HG03280 (cell line): ENCODE measurements around the gene OLFM1.

Experiments used
- ATAC-seq: cut with Tn5 transposase; IDR thresholded peaks from one replicate; pipeline ENCODE4 v1.9.1; 2021; ENCODE audit warnings: mild to moderate bottlenecking, moderate library complexity; ENCODE audit not compliant: unreplicated experiment

Gene OLFM1

DNA sequence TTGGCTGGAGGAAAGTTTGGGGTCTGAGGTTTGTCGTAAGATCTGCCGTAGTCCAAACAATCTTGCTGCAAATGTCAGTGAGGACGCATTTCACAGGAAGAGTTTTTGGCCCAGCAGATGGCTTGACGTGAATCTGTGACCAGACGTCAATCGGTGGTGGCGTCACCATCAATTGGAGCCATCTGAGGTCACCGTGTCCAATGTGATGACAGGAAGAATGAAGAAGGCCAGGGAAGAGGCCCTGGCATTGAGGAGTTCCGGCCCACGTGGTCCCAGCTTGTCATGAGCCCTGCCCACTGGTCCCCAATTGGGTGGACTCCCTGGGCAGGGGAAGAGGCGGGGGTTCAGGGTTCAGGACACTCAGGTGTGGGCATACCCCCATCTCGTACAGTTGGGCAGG, 79.9 kb downstream of the OLFM1 start:
- ATAC-seq = no peak

DNA sequence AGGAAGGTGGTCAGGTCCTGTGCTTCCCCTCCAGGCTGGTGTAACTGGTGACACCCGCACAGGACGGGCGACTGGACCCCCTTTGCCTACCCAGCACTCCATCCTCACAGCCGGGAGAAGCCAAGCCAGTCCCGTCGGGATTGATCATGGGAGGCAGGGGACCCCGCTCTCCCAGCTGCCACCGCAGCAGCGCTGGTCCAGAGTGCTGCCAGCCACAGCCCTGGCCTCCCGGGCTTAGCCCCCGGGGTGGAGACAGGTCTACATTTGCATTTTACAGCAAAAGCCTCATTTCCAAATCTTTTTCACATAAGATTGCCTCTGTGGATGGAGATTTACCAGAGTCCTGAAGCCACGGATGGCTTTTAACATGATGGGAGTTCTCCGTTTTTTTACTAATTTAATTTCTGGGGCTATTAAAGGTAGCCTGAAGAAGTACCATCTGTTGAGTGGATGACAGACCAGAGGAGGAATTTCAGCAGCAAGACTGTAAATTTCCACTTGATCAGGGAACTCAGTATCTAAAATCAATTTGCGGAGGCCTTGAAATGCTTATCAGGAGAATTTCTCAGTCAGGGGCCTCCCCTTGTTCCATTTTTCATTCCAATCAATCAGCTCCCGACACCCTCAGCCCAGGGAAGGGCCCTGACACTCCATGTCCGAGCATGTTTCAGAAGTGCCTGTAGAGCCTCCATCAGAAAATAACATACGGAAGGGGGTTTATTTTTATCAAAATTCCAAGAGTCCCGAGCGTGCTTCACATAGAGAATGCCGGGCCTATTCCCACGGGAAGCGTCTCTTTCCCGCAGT, 80.6 kb downstream of the OLFM1 start:
- ATAC-seq = no peak

DNA sequence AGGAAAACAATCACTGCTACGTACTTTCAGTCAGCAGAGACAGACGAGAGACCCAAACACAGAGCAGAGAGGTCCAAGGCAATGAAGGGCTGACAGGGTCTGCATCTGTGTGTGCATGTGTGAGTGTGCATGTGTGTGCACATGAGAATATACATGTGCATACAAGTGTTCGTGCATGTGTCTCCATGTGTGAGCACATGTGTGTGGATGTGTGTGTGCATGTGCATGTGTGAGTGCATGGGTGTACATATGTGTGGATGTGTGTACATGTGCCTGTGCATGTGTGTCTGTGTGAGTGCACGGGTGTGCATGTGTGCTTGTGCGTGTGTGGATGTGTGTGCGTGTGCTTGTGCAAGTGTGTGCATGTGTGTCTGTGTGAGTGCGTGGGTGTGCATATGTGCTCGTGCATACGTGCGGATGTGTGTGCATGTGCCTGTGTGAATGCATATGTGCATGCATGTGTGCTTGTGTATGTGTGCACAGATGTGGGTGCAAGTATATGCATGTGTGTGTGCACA, 82.3 kb downstream of the OLFM1 start:
- no peak for ATAC-seq

DNA sequence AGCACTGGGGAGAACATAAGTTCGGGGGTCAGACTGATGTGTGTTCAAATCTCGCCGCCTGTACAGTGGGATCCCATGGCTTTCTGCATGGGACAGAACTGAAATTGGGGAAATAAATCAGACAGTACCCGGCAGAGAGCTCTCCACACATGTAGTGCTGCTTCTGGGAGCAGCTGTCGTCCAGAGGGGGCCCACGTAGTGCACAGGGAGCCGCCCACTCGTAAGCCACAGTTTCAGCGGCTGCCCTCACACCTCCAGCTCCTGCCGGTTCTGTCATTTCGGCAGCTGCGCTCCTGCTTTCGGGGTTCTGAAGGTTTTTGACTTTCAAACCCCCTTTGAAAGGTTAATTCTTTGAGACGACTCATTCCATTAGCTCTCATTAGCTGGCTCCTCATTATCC, 83.1 kb downstream of the OLFM1 start:
- ATAC-seq = no peak
